Cardiac septum (tissue), 1 donor: Measurements from ENCODE around the gene CENPP. TPM values are rescaled to one million over a fixed set of nuclear protein-coding genes. Genes with fewer than 3 reads are reported as not detected.

Experiments
- DNase-seq: peaks from one replicate; pipeline ENCODE4 v3.0.0-alpha.2; 2020; ENCODE audit warnings: low spot score
- intact Hi-C: fragments of 100-400 bp; cut with DNase I; formaldehyde crosslinking; loops from one replicate; pipeline ENCODE4 v1.14.0; 2022
- total RNA-seq: library from RNA; stranded (reverse); fragmentation: NEBNext Ultra II Directional; extraction: Animal tissue kit (Norgen Biotek cat#: 25700); gene quantifications from one replicate; pipeline ENCODE4 v1.2.1, GENCODE V29; 2021
- donor health status: DM: no; HTN: no; CAD: no.

The CENPP gene
- total RNA-seq, 1 donor from 2014 or later = 3.5 TPM

GRCh38 chr9:92455217-92455616 is 129.5 kb downstream of the CENPP start:
- intact Hi-C loops = no loop called here
- DNase-seq = no peak

- DNase-seq = no peak
- intact Hi-C loops = no loop called here
These were observed 131.8 kb downstream of the CENPP start for GRCh38 chr9:92457576-92457975.

DNA sequence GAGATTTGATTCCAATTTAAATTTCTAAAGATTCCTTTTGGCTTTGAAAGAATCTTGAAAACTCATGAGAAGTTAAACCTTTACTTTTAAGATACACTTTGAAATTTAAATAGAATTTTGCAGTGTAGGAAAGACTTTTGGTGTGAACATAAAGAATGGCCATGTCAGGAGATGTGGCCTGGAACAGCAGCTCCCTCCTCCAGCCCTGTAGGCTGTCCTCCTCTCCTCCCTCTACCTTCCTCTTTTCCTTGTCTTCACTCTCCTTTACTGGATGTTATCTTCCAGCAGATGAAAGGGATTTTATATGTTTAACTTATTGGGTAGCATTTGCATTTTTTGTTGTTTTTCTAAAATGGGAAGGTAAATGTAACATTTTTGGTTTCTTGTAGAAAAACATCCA is 137.6 kb downstream of the CENPP start:
- intact Hi-C loops = no loop called here
- no peak for DNase-seq

GRCh38 chr9:92463984-92464383 is 138.2 kb downstream of the CENPP start:
- no peak for DNase-seq
- intact Hi-C loops = no loop called here

GRCh38 chr9:92467041-92467440 is 141.3 kb downstream of the CENPP start:
- DNase-seq = no peak
- intact Hi-C loops = no loop called here

GRCh38 chr9:92467511-92467910 is 141.8 kb downstream of the CENPP start:
- DNase-seq = no peak
- intact Hi-C loops = no loop called here

- no peak for DNase-seq
- intact Hi-C loops = no loop called here
These were observed 142.5 kb downstream of the CENPP start for GRCh38 chr9:92468206-92468605.

- no peak for DNase-seq
- intact Hi-C loops = no loop called here
These were observed 148.8 kb downstream of the CENPP start for GRCh38 chr9:92474587-92474986.

DNA sequence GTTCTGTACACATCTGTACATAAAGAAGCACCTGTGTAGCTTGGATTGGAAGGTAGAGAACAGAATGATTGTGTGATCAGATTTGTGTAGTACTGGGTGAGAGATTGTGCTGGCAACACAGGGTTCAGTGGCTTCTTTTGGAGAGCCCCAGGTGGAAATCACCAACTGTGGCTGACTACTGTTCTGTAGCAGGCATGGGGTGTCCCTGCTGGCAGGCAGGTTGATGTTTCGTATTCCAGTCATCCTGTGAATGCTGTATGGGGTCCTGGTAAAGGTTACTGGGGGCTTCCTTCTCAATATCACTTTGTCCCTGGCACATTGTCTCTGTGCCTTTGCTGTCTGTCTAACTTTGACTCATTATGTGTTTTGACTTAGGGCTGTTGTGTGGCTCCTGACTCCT is 151.2 kb downstream of the CENPP start:
- intact Hi-C loops = no loop called here
- no peak for DNase-seq

- intact Hi-C loops = no loop called here
These were observed 153.0 kb downstream of the CENPP start for GRCh38 chr9:92478783-92479182.

GRCh38 chr9:92479346-92479745 is 153.6 kb downstream of the CENPP start:
- intact Hi-C loops = no loop called here
- no peak for DNase-seq

More at GRCh38 chr9:92478783-92479182, 153.0 kb downstream of the CENPP start:
- DNase-seq = no peak

DNA sequence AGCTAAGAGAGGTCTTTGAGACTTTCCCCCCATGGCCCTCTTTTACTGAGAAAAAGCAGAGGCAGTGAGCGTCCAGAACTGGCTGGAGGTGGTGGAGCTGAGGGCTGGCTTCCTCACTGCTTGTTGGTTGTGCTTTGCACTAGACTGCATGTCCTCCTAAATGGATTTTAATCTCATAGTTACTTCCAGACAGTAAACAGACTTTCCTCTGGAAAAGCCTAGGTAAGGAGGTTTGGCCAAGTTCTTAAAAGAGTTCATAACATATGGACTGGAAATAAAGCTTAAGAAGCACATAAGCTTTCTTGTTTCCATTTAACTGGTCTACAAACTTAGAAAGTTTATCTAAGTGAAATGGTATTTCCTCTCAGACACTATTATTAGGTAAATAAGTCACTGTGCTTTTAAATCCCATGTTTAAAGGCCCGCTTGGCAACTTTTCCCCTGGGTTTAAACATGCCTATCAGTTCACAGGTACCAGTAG is 154.6 kb downstream of the CENPP start:
- intact Hi-C loops = no loop called here
- DNase-seq = no peak

DNA sequence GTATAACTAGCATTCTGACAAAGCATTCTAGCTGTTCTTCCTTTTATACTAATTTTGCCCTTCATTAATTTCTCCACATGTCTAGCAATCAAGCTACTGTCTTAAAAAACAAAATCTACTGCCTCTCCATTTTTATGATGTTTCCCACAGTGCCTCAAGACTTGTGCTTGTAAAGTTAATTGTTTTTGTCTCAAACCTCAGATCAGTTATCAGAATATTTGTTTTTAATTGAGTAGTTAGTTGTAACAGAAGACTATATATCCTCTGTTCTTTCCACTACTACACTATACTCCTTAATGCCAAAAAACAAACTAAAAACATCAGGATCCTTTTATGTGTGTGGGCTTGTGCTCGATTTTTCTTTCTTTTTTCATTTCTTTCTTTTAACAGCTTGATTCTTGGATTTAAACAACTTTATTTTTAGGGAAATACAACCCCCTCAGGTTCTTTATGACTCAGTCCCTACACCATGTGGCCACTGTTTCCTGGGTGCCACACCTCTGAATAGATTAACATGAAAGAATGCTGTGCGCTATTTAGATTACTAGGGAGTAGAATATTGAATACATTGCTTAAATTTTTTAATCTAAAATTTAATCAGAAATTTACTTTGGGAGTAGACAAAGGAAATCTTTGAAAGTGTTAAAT is 155.4 kb downstream of the CENPP start:
- DNase-seq = no peak
- intact Hi-C loops = no loop called here

- DNase-seq = no peak
- intact Hi-C loops = no loop called here
These were observed 156.6 kb downstream of the CENPP start, which contains the start of gene ASPN for GRCh38 chr9:92482329-92482728. ASPN (minus strand) TSS chr9:92482506.

DNA sequence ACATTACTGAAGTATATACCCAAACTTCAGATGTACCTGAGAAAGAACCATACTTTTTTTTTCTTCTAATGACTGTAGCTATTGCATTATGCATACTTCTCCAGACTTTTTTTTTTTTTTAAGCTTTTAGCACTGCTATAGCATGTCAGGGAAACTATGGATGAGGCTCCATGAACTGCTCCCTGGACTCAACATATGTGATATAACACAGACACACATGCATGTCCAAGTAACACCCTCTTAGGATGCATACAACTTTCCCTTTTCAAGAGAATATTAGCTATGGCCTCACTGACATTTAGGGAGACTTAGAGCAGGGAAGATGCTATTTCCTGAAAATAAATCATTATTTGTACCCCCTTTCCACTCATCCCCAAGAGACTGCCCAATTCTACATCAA is 157.1 kb downstream of the CENPP start:
- intact Hi-C loops = no loop called here
- DNase-seq = no peak

DNA sequence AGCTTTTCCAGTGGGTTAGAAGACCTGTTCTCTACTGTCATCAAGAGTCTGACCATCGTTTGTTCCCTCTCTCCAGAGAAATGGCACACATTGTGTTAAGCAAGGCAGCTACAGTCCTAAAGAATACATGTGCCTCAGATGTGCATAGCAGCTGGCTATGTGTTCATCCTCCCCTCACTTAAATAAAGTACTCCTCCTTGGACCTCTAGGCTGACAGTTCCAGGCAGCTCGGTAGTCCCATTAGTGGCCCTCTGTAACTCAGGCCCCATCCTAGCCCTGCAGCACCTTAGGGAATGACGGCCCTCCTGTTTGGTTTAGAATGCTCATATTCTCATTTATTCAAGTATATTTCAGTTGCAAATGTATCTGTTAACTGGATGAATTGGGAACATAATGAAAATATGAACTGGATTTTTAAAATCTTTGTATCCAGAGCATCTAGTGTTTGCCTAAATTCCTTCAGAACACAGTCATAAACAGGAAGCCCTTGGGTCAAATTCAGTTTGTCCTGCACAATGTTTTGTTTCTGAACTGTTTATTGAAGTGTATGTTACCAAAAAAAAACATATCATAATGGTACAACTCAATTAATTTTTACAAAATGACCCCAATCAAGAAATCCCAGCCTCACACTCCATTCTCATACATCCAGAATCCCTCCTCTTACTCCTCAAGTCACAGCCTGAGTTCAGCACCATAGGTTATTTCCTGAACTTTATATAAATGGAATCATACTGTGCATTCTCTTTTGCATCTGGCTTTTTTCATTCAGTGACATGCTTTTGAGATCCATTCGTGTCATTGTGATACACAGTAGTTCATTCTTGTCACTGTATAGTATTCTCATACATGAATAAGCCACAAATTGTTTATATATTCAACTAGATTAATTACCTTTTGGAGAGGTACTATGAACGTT is 158.1 kb downstream of the CENPP start:
- intact Hi-C loops = no loop called here
- DNase-seq = no peak

DNA sequence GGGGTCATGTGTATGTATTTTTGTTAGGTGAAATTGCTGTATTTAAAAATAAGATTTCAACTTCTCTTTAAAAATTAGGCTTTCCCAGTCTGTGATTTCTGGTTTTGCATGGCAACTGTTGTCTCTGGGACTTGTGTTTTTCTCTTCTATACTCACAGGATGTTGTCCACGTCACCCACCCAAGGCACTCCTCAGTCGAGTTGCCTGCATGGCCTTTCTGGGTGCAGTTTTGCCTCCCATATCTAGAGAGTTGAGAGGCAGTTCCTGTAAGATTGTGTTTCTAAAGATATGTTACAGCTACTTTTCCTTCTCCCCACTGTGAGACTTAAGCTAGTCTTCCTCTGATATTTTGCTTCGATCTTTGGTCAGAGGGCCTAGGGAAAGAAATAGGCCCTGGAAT is 158.8 kb downstream of the CENPP start:
- intact Hi-C loops = no loop called here

DNA sequence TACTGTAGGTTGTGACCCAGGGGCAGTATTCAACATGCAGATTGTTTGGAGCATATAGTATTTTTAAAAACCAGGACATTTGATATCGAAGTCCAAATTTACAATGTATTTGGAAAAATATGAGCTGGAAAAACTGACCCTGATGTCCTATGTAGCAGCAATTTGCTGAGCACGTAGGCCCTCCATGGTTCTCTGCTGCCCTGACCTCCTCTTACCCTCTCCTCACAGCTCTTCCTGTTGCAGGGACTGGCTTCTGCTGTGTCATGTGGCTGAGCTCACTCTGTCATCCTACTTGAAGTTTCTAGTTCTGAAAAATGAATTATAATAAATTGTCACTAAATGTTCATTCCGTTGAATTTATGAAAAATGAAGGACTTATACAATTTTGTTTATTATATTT is 160.6 kb downstream of the CENPP start:
- no peak for DNase-seq
- intact Hi-C loops = no loop called here

More for the DNA sequence above, 158.8 kb downstream of the CENPP start:
- no peak for DNase-seq

GRCh38 chr9:92488681-92489550 is 163.2 kb downstream of the CENPP start:
- intact Hi-C loops = no loop called here
- DNase-seq = no peak
